Gastrocnemius medialis (tissue), 4 donors: Measurements from ENCODE around the gene ASIC1. TPM values are rescaled to one million over a fixed set of nuclear protein-coding genes. Genes with fewer than 3 reads are reported as not detected.

ENCODE experiments used
- ATAC-seq, 2 donors: fragments of 150-250 bp; one replicate each; pipeline ENCODE4 v1.9.1; 2016
- DNase-seq, 2 donors: peaks; one replicate each; pipeline ENCODE4 v3.0.0-alpha.2; 2019
- H3K27ac ChIP-seq, 4 donors: fragments of 200-600 bp; sonication (generic); 1 replicate in 1 of 4; 2 replicates in 3 of 4; pipeline ENCODE4 v1.5.1; 2016 to 2018; ENCODE audit warnings: mild to moderate bottlenecking in 2 of 4, moderate library complexity in 1 of 4
- H3K27me3 ChIP-seq, 3 donors: fragments of 200-600 bp; sonication (generic) in 2 of 3; 1 replicate in 1 of 3; 2 replicates in 2 of 3; pipeline versions ENCODE4 v1.5.1 to v1.6.0; 2016 to 2019; ENCODE audit warnings: mild to moderate bottlenecking in 1 of 3, moderate library complexity in 1 of 3
- H3K36me3 ChIP-seq, 2 donors: fragments of 200-600 bp; sonication (generic) in 1 of 2; one replicate each; pipeline ENCODE4 v1.5.1; 2017 to 2018
- H3K4me1 ChIP-seq, 2 donors: fragments of 200-600 bp; sonication (generic) in 1 of 2; one replicate each; pipeline ENCODE4 v1.5.1; 2016 to 2017; ENCODE audit warnings: mild to moderate bottlenecking in 2 of 2
- H3K4me3 ChIP-seq, 4 donors: fragments of 200-600 bp; sonication (generic) in 3 of 4; 1 replicate in 1 of 4; 2 replicates in 3 of 4; pipeline ENCODE4 v1.5.1; 2016 to 2019; ENCODE audit warnings: mild to moderate bottlenecking in 2 of 4
- H3K9me3 ChIP-seq, 3 donors: fragments of 200-600 bp; sonication (generic) in 2 of 3; 1 replicate in 1 of 3; 2 replicates in 2 of 3; pipeline ENCODE4 v1.5.1; 2016 to 2019
- POLR2A ChIP-seq, 2 donors: fragments of 450-650 bp; IDR thresholded peaks; one replicate each; pipeline ENCODE4 v1.6.1; 2017; ENCODE audit warnings: antibody characterized with exemption in 2 of 2, mild to moderate bottlenecking in 2 of 2, moderate library complexity in 2 of 2
- in situ Hi-C, 4 donors: fragments of 200-750 bp; cut with MboI; loops; one replicate each; pipeline versions ENCODE4 v1.15.0 to v1.8.0; 2017; ENCODE audit warnings: low sequenced_read_pairs in 4 of 4
- intact Hi-C: fragments of 100-400 bp; cut with DNase I; formaldehyde crosslinking; loops from one replicate; pipeline ENCODE4 v1.15.1; 2023; ENCODE audit warnings: low total_unique reads
- total RNA-seq, 4 donors: library from RNA; depleted of rRNA; stranded (reverse); fragments of >200 nt; gene quantifications; one replicate each; pipeline versions ENCODE4 v1.1.0 to v1.2.3, GENCODE V29; 2016
- TF ChIP-seq, protein P1 (sequence below), 5 experiments: fragments of 450-650 bp in 3 of 5; fragments of 200-600 bp in 2 of 5; sonication (generic) in 2 of 5; IDR thresholded peaks in 4 of 5; conservative IDR thresholded peaks in 1 of 5; 1 replicate in 4 of 5; 2 replicates in 1 of 5; pipeline ENCODE4 v1.5.1; 2016 to 2019; ENCODE audit warnings: antibody characterized with exemption in 5 of 5, mild to moderate bottlenecking in 3 of 5, moderate library complexity in 3 of 5

The ASIC1 gene
- total RNA-seq, 4 donors from 2014 or later = 0.15 to 0.53 TPM; not detected in 2

GRCh38 chr12:50059440-50060119, 2.2 kb downstream of the ASIC1 start:
- TF ChIP-seq, protein P1, sequence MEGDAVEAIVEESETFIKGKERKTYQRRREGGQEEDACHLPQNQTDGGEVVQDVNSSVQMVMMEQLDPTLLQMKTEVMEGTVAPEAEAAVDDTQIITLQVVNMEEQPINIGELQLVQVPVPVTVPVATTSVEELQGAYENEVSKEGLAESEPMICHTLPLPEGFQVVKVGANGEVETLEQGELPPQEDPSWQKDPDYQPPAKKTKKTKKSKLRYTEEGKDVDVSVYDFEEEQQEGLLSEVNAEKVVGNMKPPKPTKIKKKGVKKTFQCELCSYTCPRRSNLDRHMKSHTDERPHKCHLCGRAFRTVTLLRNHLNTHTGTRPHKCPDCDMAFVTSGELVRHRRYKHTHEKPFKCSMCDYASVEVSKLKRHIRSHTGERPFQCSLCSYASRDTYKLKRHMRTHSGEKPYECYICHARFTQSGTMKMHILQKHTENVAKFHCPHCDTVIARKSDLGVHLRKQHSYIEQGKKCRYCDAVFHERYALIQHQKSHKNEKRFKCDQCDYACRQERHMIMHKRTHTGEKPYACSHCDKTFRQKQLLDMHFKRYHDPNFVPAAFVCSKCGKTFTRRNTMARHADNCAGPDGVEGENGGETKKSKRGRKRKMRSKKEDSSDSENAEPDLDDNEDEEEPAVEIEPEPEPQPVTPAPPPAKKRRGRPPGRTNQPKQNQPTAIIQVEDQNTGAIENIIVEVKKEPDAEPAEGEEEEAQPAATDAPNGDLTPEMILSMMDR (IDR thresholded peaks at IDR 0.05 in 4 of 5, conservative IDR thresholded peaks at IDR 0.05 in 1 of 5) = no peak
- no peak for TF ChIP-seq POLR2A (IDR thresholded peaks at IDR 0.05)

DNA sequence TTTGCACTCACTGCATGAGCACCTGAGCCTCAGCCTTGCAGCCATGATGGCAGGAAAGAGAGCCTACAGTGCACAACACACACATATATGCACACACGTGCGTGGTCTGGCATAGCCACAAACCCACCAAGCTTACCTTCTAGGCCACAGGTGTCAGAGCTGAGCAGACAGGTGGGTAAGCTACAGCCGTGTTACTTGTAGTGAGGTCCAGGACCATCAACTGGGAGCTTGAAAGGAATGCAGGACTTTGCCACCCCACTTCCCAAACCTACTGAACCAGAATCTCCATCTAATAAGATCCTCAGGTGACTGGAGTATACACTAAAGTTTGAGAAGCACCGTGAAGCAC, 2.7 kb downstream of the ASIC1 start:
- Histone ChIP-seq H3K27me3 (peaks cover 0 to 9% (median 0%) of the 10 kb centered on the region in 3 donors), H3K27ac (no peak overlapping the region), H3K4me1 (peaks cover 14 to 15% of the 10 kb centered on the region in 2 donors), H3K36me3 (no peaks in the 10 kb centered on the region), H3K9me3 (no peaks in the 10 kb centered on the region), H3K4me3 (no peak overlapping the region)
- DNase-seq (no peak), ATAC-seq (no peak)
- TF ChIP-seq, protein P1 (IDR thresholded peaks at IDR 0.05 in 4 of 5, conservative IDR thresholded peaks at IDR 0.05 in 1 of 5) = no peak
- no peak for TF ChIP-seq POLR2A (IDR thresholded peaks at IDR 0.05)
- intact Hi-C loops (no loop called here), in situ Hi-C loops (no loop called here)

More at GRCh38 chr12:50059440-50060119, 2.2 kb downstream of the ASIC1 start:
- ATAC-seq = no peak
- no peak for DNase-seq
- intact Hi-C loops = loop anchor here (10.0 kb wide), 1 partner anchor 195 kb away; no protein-coding TSS in a partner anchor
- Histone ChIP-seq H3K4me1 (peaks cover 14 to 15% of the 10 kb centered on the region in 2 donors), H3K4me3 (no peak overlapping the region), H3K9me3 (no peaks in the 10 kb centered on the region), H3K36me3 (no peaks in the 10 kb centered on the region), H3K27me3 (peaks cover 0 to 9% (median 0%) of the 10 kb centered on the region in 3 donors), H3K27ac (no peak overlapping the region)
- in situ Hi-C loops = loop anchor here in 2 of 4 donors (5.0 kb wide), 2 partner anchors 82 to 87 kb away; partner anchors contain the start of gene AQP6 (in 1 of the 2)

- ATAC-seq = no peak
- in situ Hi-C loops (no loop called here), intact Hi-C loops (no loop called here)
- peaks cover 0 to 8% (median 0%) of the 10 kb centered on the region in 3 donors for H3K27me3 ChIP-seq
- no peaks in the 10 kb centered on the region for H3K9me3 ChIP-seq
- peak in 1 of 2 donors; percentile 11 for DNase-seq
- peaks cover 8 to 10% of the 10 kb centered on the region in 2 donors for H3K4me1 ChIP-seq
- no peak overlapping the region for H3K27ac ChIP-seq
- H3K4me3 ChIP-seq = no peak overlapping the region
- H3K36me3 ChIP-seq = no peaks in the 10 kb centered on the region
- TF ChIP-seq, protein P1 (IDR thresholded peaks at IDR 0.05 in 4 of 5, conservative IDR thresholded peaks at IDR 0.05 in 1 of 5) = no peak
- TF ChIP-seq POLR2A (IDR thresholded peaks at IDR 0.05) = no peak
Observed at GRCh38 chr12:50061171-50061570, 3.8 kb downstream of the ASIC1 start.

GRCh38 chr12:50061946-50062686, 4.7 kb downstream of the ASIC1 start:
- Histone ChIP-seq H3K9me3 (no peaks in the 10 kb centered on the region), H3K4me3 (no peak overlapping the region), H3K36me3 (no peaks in the 10 kb centered on the region), H3K27me3 (no peaks in the 10 kb centered on the region), H3K27ac (no peak overlapping the region), H3K4me1 (peaks cover 0 to under 1% of the 10 kb centered on the region in 2 donors)
- ATAC-seq = no peak
- TF ChIP-seq, protein P1 (IDR thresholded peaks at IDR 0.05 in 4 of 5, conservative IDR thresholded peaks at IDR 0.05 in 1 of 5) = no peak
- TF ChIP-seq POLR2A (IDR thresholded peaks at IDR 0.05) = no peak
- no peak for DNase-seq
- intact Hi-C loops (no loop called here), in situ Hi-C loops (no loop called here)
